ENCODE measurements around the gene MOV10L1.

DNA sequence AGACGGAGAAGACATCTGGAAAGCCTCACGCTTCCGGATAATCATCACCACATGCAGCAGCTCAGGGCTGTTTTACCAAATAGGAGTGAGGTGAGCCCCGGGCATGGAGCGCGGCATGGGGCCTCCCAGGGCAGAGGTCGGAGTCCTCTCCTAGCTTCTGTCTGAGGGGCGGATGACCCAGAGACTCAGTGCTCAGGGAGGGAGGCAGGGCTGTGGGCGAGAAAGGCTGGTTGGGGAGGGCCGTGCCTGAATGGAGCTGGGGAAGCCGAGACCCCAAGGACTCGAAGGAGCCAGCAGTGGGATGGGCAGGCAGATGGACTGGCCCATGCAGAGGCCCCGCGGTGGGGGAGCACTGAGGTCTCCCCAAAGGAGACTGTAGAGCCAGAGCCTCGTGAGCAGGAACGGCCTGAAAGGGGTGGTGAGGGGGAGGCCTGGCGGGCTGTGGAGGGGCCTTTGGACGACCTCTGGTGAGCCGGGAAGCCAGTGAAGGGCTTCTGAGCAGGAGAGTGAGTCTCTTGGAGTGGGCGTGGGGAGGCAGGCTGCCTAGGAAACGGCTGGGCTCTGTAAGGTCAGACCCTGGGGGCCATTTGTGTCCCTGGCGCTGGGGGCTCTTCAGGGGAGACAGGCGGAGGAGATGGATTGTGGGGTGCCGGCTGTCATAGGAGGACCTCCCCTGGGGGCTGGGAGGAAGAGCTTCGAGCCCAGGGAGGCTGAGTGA is 56.1 kb downstream of the MOV10L1 start:
- TF ChIP-seq, protein P1, sequence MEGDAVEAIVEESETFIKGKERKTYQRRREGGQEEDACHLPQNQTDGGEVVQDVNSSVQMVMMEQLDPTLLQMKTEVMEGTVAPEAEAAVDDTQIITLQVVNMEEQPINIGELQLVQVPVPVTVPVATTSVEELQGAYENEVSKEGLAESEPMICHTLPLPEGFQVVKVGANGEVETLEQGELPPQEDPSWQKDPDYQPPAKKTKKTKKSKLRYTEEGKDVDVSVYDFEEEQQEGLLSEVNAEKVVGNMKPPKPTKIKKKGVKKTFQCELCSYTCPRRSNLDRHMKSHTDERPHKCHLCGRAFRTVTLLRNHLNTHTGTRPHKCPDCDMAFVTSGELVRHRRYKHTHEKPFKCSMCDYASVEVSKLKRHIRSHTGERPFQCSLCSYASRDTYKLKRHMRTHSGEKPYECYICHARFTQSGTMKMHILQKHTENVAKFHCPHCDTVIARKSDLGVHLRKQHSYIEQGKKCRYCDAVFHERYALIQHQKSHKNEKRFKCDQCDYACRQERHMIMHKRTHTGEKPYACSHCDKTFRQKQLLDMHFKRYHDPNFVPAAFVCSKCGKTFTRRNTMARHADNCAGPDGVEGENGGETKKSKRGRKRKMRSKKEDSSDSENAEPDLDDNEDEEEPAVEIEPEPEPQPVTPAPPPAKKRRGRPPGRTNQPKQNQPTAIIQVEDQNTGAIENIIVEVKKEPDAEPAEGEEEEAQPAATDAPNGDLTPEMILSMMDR (conservative IDR thresholded peaks at IDR 0.05; ENCODE audit: low read depth, low read length) = no peak
- TF ChIP-seq EZH2 (IDR thresholded peaks at IDR 0.05; ENCODE audit: borderline replicate concordance, low read depth, low read length, poor library complexity, severe bottlenecking) = no peak
